Stimulated activated CD4-positive, alpha-beta T cell treated with anti-CD3 and anti-CD28 coated beads, Interleukin-15, amount 100 ng/mL, for 24 hours (primary cell): ENCODE measurements around the gene CD68.
"Not testable (repeated sequence)": the region's sequence is repeated elsewhere in the genome, so short reads cannot be mapped to it uniquely, and the experiment has no call there.

ENCODE experiments used
- DNase-seq: peaks from one replicate; pipeline ENCODE4 v3.0.0-alpha.2; 2020

Gene CD68

GRCh38 chr17:7615265-7615747 lies 35.9 kb downstream of the CD68 start:
- no peak for DNase-seq

- no peak for DNase-seq
Measured at GRCh38 chr17:7618608-7619007, 39.2 kb downstream of the CD68 start.

GRCh38 chr17:7620835-7621234 lies 41.4 kb downstream of the CD68 start:
- no peak for DNase-seq

- DNase-seq = no peak
Measured at GRCh38 chr17:7623661-7624060, 44.2 kb downstream of the CD68 start.

GRCh38 chr17:7625749-7626148 lies 46.3 kb downstream of the CD68 start:
- DNase-seq = not testable (repeated sequence)

GRCh38 chr17:7626307-7626706 lies 46.9 kb downstream of the CD68 start:
- DNase-seq = no peak

GRCh38 chr17:7626956-7627249 lies 47.5 kb downstream of the CD68 start:
- DNase-seq = no peak

DNA sequence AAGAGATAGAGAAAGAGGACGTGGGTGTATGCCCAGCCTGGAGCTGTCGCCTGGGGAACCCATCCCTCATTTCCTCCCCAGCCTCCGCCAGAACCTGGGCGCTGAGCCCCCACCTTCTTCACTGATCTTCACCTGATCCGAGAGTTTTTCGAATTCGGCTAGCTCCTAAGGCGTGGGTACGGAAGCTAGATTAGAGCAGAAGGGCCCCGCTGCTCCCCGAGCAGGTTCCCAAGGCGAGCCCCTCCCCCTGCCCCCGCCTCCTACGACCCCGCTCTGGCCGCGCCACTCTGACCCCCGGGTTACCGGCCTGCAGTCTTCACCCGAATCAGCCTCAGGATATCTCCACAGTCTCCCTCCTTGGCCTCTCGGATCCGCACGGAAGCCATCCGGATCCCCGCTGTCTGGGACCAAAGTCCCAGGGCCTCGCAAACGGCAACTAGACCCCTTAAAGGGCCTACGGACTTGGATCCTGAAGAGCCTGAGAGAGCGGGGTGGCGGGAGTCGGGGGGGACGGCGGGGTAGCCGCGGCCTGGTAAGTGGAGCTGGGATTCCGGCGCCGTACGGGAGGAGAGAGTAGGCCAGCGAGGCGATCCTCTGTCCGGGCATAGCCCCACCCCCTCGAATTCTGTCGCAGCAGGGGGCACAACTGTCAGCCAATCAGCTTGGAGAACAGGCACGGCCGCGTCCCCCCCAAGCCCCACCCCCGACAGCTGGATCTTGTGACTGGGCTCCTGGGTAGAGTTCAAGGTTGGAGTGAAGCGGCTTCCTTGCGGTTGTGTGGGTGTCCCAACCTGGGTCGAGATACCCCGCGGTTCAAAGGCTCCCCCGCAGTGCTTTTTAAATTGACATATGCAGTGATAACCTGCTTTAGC lies 48.0 kb downstream of the CD68 start, which contains the start of gene SAT2:
Gene SAT2, minus strand, starts transcription at position 572 of the 872 bp plus-strand sequence. Its CDS starts 186 bp downstream, at position 386.
- DNase-seq = peak; percentile 92

DNA sequence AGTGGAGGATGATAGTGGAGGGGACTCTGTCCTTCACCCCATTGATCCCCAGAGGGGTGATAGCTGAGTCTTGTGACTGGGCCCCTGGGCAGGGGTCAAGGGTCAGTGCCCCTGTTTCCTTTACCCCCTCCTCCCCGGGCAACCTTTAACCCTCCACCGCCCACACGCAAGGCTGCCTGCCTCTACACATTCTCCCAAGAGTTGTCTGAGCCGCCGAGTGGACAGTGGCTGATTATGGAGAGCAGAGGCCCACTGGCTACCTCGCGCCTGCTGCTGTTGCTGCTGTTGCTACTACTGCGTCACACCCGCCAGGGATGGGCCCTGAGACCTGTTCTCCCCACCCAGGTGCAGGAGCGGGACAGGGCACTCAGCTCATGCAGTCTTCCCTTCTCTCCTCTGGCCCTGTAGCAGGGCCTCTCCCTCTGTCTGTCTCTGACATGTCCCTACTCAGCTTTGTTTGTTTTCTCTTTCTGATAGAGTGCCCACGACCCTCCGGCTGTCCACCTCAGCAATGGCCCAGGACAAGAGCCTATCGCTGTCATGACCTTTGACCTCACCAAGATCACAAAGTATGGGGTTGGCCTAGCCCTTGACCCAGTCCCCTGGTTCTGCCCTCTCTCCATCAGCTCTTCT lies 50.6 kb downstream of the CD68 start, which contains the start of gene SHBG:
Gene SHBG, plus strand, starts transcription at position 197 of the 633 bp plus-strand sequence. Its CDS starts 38 bp downstream, at position 235.
- DNase-seq = no peak
